Neural cell (in vitro differentiated cells): ENCODE results near the gene NRXN2. TPM values are rescaled to one million over a fixed set of nuclear protein-coding genes. Genes with fewer than 3 reads are reported as not detected.

Source experiments
- H2AFZ ChIP-seq: fragments of 200-600, 300-800 bp; sonication (generic), shearing (Covaris generic); 2 replicates; pipeline ENCODE4 v1.6.0; 2014; ENCODE audit warnings: low read depth, mild to moderate bottlenecking, antibody characterized with exemption, low read length, moderate library complexity
- H3F3A ChIP-seq: fragments of 200-600 bp; shearing (Covaris generic); 2 replicates; pipeline ENCODE4 v1.6.1; 2016; ENCODE audit warnings: mild to moderate bottlenecking, moderate library complexity, mixed read lengths, antibody characterized with exemption, low read length; ENCODE audit not compliant: insufficient read depth, poor library complexity, severe bottlenecking
- H3K27ac ChIP-seq: fragments of 200-600, 300-800 bp; sonication (generic), shearing (Covaris generic); 2 replicates; pipeline ENCODE4 v1.5.1; 2014; ENCODE audit warnings: mild to moderate bottlenecking, low read length, moderate library complexity
- H3K27me3 ChIP-seq: fragments of 300-800, 200-600 bp; sonication (generic), shearing (Covaris generic); 2 replicates; pipeline ENCODE4 v1.6.0; 2014; ENCODE audit warnings: mild to moderate bottlenecking, low read depth, low read length, moderate library complexity; ENCODE audit not compliant: insufficient read depth
- H3K36me3 ChIP-seq: fragments of 300-800, 200-600 bp; sonication (generic), shearing (Covaris generic); 2 replicates; pipeline ENCODE4 v1.5.1; 2014; ENCODE audit warnings: mild to moderate bottlenecking, antibody characterized with exemption, low read length, moderate library complexity; ENCODE audit not compliant: insufficient read depth
- H3K4me2 ChIP-seq: fragments of 300-800, 200-600 bp; sonication (generic), shearing (Covaris generic); 2 replicates; pipeline ENCODE4 v1.6.0; 2014; ENCODE audit warnings: mild to moderate bottlenecking, low read length
- H3K4me3 ChIP-seq: fragments of 300-800, 200-600 bp; sonication (generic), shearing (Covaris generic); 2 replicates; pipeline ENCODE4 v1.5.1; 2014; ENCODE audit warnings: mild to moderate bottlenecking, low read length, moderate library complexity
- H3K79me2 ChIP-seq: fragments of 200-600 bp; shearing (Covaris generic); replicated peaks from 2 replicates; pipeline ENCODE4 v1.6.0; 2014; ENCODE audit warnings: mild to moderate bottlenecking, low read length, moderate library complexity; ENCODE audit not compliant: insufficient read depth
- H3K9ac ChIP-seq: fragments of 300-800, 200-600 bp; sonication (generic), shearing (Covaris generic); 2 replicates; pipeline ENCODE4 v1.6.1; 2016; ENCODE audit warnings: mild to moderate bottlenecking, low read length, mixed read lengths
- H3K9me2 ChIP-seq: fragments of 200-600 bp; shearing (Covaris generic); 2 replicates; pipeline ENCODE4 v1.6.1; 2016; ENCODE audit warnings: mild to moderate bottlenecking, low read length, mixed read lengths; ENCODE audit not compliant: insufficient read depth
- H3K9me3 ChIP-seq: fragments of 200-600, 300-800 bp; sonication (generic), shearing (Covaris generic); 2 replicates; pipeline ENCODE4 v1.6.1; 2016; ENCODE audit warnings: mild to moderate bottlenecking, mixed run types, low read length, moderate library complexity, mixed read lengths
- H4K20me1 ChIP-seq: fragments of 200-600 bp; shearing (Covaris generic); 2 replicates; pipeline ENCODE4 v1.6.1; 2016; ENCODE audit warnings: mild to moderate bottlenecking, mixed run types; ENCODE audit not compliant: insufficient read depth
- CTCF ChIP-seq: fragments of 450-650 bp; IDR thresholded peaks from 2 replicates; pipeline ENCODE4 v1.5.1; 2014; ENCODE audit warnings: antibody characterized with exemption, mild to moderate bottlenecking, moderate library complexity; ENCODE audit not compliant: poor library complexity, severe bottlenecking
- EP300 ChIP-seq: fragments of 450-650 bp; conservative IDR thresholded peaks from 2 replicates; pipeline ENCODE4 v1.6.1; 2014; ENCODE audit warnings: antibody characterized with exemption, mild to moderate bottlenecking, moderate library complexity; ENCODE audit not compliant: poor library complexity, severe bottlenecking
- EZH2 ChIP-seq: fragments of 200-600, 300-800 bp; shearing (Covaris generic), sonication (generic); IDR thresholded peaks from 2 replicates; pipeline ENCODE4 v1.6.1; 2014; ENCODE audit warnings: antibody characterized with exemption, low read length, borderline replicate concordance, mild to moderate bottlenecking; ENCODE audit not compliant: insufficient read depth, poor library complexity, severe bottlenecking
- MXI1 ChIP-seq: fragments of 450-650 bp; conservative IDR thresholded peaks from 2 replicates; pipeline ENCODE4 v1.6.1; 2014; ENCODE audit warnings: antibody characterized with exemption, mild to moderate bottlenecking; ENCODE audit not compliant: poor library complexity, severe bottlenecking
- POLR2AphosphoS5 ChIP-seq: IDR thresholded peaks from 2 replicates; pipeline ENCODE4 v1.6.1; 2012
- RAD21 ChIP-seq: fragments of 450-650 bp; conservative IDR thresholded peaks from 2 replicates; pipeline ENCODE4 v1.6.1; 2014; ENCODE audit warnings: antibody characterized with exemption, mild to moderate bottlenecking, moderate library complexity
- REST ChIP-seq: IDR thresholded peaks from 2 replicates; pipeline ENCODE4 v1.6.1; 2012; ENCODE audit warnings: borderline replicate concordance
- SMC3 ChIP-seq: fragments of 450-650 bp; conservative IDR thresholded peaks from 2 replicates; pipeline ENCODE4 v1.6.1; 2014; ENCODE audit warnings: antibody characterized with exemption, mild to moderate bottlenecking, moderate library complexity; ENCODE audit not compliant: poor library complexity
- TAF1 ChIP-seq: IDR thresholded peaks from 2 replicates; pipeline ENCODE4 v1.6.1; 2012; ENCODE audit warnings: low read depth
- polyA plus RNA-seq: library from polyadenylated mRNA; depleted of rRNA; stranded (reverse); fragments of >200 nt; gene quantifications from 2 replicates; pipeline ENCODE4 v1.2.3, GENCODE V29; 2014

The NRXN2 gene
- polyA plus RNA-seq, 1 donor from 2014 or later = 68.0 TPM

GRCh38 chr11:64619196-64619595, 103.8 kb downstream of the NRXN2 start:
- no peaks in the 10 kb centered on the region for H3F3A ChIP-seq
- no peaks in the 10 kb centered on the region for H3K9me3 ChIP-seq
- H3K4me3 ChIP-seq = no peak overlapping the region
- no peaks in the 10 kb centered on the region for H3K27me3 ChIP-seq
- H3K9ac ChIP-seq = no peak overlapping the region
- H4K20me1 ChIP-seq = no peaks in the 10 kb centered on the region
- H3K27ac ChIP-seq = peak overlapping the region; percentile 86
- peaks cover 18% of the 10 kb centered on the region for H3K36me3 ChIP-seq
- H3K4me2 ChIP-seq = no peak overlapping the region
- no peak for TF ChIP-seq POLR2AphosphoS5
- TF ChIP-seq TAF1 = no peak
- no peak for TF ChIP-seq REST
- no peak for TF ChIP-seq EP300
- no peaks in the 10 kb centered on the region for H3K9me2 ChIP-seq
- H3K79me2 ChIP-seq = no peaks in the 10 kb centered on the region
- no peak overlapping the region for H2AFZ ChIP-seq

- Histone ChIP-seq H3K9ac (no peak overlapping the region), H3K36me3 (no peaks in the 10 kb centered on the region), H3F3A (no peaks in the 10 kb centered on the region), H4K20me1 (no peaks in the 10 kb centered on the region), H2AFZ (no peak overlapping the region), H3K4me3 (no peak overlapping the region), H3K9me2 (no peaks in the 10 kb centered on the region), H3K9me3 (no peaks in the 10 kb centered on the region), H3K79me2 (no peaks in the 10 kb centered on the region), H3K4me2 (no peak overlapping the region), H3K27me3 (no peaks in the 10 kb centered on the region), H3K27ac (no peak overlapping the region)
- TF ChIP-seq POLR2AphosphoS5 (no peak), CTCF (no peak), RAD21 (no peak), REST (no peak), EP300 (no peak), MXI1 (no peak), TAF1 (no peak), EZH2 (no peak), SMC3 (no peak)
These were observed 106.2 kb downstream of the NRXN2 start for GRCh38 chr11:64616817-64617216.
